H1 (cell line): Measurements from ENCODE around the gene ALPI. TPM values are rescaled to one million over a fixed set of nuclear protein-coding genes. Genes with fewer than 3 reads are reported as not detected.

Source experiments
- ATF2 ChIP-seq: IDR thresholded peaks from 2 replicates; pipeline ENCODE4 v1.6.1; 2012; ENCODE audit warnings: low read length, inconsistent platforms
- BRCA1 ChIP-seq: IDR thresholded peaks from 2 replicates; pipeline ENCODE4 v1.6.1; 2012; ENCODE audit warnings: low read depth, low read length, improper control_type of control experiment
- CHD2 ChIP-seq: IDR thresholded peaks from 2 replicates; pipeline ENCODE4 v1.6.1; 2012; ENCODE audit warnings: low read length, improper control_type of control experiment
- EZH2 ChIP-seq: fragments of 200-600 bp; sonication (generic); IDR thresholded peaks from 2 replicates; pipeline ENCODE4 v1.7.1; 2012; ENCODE audit warnings: low read depth, mild to moderate bottlenecking, moderate library complexity, low read length, inconsistent platforms; ENCODE audit not compliant: severe bottlenecking
- RBBP5 ChIP-seq: IDR thresholded peaks from 2 replicates; pipeline ENCODE4 v1.7.1; 2012; ENCODE audit warnings: low read depth, mild to moderate bottlenecking, inconsistent platforms, low read length, moderate library complexity, borderline replicate concordance
- RNF2 ChIP-seq: fragments of 200-900, 300-1000 bp; sonication (generic); IDR thresholded peaks from 2 replicates; pipeline ENCODE4 v1.7.1; 2016; ENCODE audit warnings: borderline replicate concordance, low read depth, mild to moderate bottlenecking, antibody characterized with exemption, low read length; ENCODE audit not compliant: poor library complexity, severe bottlenecking; ENCODE audit errors: missing control alignments
- polyA plus RNA-seq, 7 experiments: library from polyadenylated mRNA; depleted of rRNA in 3 of 7; stranded (reverse) in 5 of 7; unstranded in 2 of 7; fragments of >200 nt in 5 of 7; fragments of 200-250 nt in 2 of 7; gene quantifications; 1 replicate in 5 of 7; 2 replicates in 1 of 7; 4 replicates in 1 of 7; pipeline versions ENCODE4 v1.2.1 to v1.2.3, GENCODE V29; 2011 to 2013; ENCODE audit warnings: missing spikeins in 2 of 7, mixed read lengths in 2 of 7
- total RNA-seq: library from RNA; stranded (reverse); fragmentation: NEBNext Ultra II Directional; extraction: Animal tissue kit (Norgen Biotek cat#: 25700); gene quantifications from 2 replicates; pipeline ENCODE4 v1.2.1, GENCODE V29; 2021

Gene ALPI
- total and polyA plus RNA-seq, 2 of the 8 experiments (the other 6 are each of a cell fraction or from before 2014, with no cell fraction given) = not detected

GRCh38 chr2:232493701-232494474 lies 37.9 kb downstream of the ALPI start (continued):
- TF ChIP-seq EZH2 (no peak), ATF2 (no peak), CHD2 (no peak), RBBP5 (no peak), RNF2 (no peak), BRCA1 (no peak)
- TF ChIP-seq, all 59 proteins: peak for 0
